Mesangial cell (primary cell): ENCODE data around the gene MANBA. TPM values are rescaled to one million over a fixed set of nuclear protein-coding genes. Genes with fewer than 3 reads are reported as not detected.

Source experiments
- total RNA-seq: library from RNA; depleted of rRNA; stranded (reverse); fragments of >200 nt; gene quantifications from 2 replicates; pipeline ENCODE4 v1.2.3, GENCODE V29; 2015

MANBA gene
- 12.7 and 35.6 TPM in 2 replicates for total RNA-seq

DNA sequence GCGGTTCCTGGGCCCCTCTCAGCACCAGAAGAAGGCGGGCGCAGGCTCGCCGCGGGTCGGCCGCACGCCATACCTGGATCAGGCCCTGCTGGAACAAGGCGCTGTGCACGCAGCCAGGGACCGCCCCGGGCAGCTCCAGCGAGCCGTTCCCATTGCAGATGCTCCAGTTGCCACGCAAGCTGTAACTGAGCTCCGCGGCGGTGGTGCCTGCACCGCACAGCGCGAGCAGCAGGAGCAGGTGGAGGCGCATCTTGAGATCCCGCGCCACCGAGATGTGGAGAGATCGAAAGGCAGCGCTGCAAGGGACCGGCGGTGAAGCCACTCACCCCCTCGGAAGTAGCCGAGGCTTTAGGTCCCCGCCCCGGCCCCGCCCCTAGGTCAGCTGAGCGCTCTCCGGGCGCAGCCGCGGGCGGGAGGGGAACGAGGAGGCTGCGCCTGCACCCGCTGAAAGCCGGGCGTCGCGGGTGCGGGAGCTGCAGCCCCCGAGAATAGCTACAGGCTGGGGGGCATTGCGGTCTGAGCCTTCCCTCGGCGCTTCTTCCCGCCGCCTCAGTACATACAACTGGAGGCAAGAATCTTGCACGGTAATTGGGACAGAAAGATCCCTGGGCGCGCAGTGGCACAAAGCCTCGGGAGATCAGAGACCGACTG, at the start of gene MANBA:
TSS of gene MANBA (minus strand) at position 324 of the 651 bp plus-strand sequence. CDS start at position 250, 74 bp downstream.

Other genes starting within 250 kb of the MANBA start
- gene UBE2D3, start 66.6 kb upstream of the MANBA start, total RNA-seq: 402 and 427 TPM in 2 replicates
- 11.7 and 14.7 TPM in 2 replicates for gene CISD2, start 108.0 kb upstream of the MANBA start, total RNA-seq